Measurements from ENCODE around the gene RHOC.

The RHOC gene

DNA sequence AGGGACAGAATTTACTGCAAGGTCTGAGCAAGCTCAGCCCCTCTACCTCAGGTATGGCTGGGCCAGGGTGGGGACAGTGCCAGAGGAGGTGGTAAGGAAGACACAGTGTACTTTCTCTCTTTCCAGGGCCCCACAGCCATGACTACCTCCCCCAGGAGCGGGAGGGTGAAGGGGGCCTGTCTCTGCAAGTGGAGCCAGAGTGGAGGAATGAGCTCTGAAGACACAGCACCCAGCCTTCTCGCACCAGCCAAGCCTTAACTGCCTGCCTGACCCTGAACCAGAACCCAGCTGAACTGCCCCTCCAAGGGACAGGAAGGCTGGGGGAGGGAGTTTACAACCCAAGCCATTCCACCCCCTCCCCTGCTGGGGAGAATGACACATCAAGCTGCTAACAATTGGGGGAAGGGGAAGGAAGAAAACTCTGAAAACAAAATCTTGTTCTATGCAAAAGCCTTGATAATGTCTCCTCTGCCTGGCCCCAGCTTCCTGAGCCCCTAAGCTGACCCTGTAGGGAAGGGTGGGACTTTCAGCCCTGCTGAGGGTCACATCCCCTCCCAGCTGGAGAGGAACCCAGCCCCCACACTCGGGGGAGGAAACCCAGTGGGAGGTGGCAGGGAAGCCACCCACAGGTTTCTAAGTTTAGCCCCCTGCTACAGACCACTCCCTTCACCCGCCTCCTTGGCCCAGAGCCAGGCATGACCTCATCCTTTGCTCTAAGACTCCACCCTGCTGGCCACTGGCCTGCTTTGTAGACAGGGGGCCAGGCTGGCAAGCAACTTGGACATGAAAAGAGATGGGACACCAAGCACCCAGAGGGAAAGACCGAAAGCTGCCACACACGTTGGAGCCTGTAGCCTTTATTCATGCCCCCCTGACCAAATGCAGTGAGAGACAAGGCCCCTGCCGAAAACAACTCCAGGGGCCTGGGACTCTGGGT lies 6.4 kb downstream of the RHOC start:
- peak; percentile 62 for DNase-seq

DNA sequence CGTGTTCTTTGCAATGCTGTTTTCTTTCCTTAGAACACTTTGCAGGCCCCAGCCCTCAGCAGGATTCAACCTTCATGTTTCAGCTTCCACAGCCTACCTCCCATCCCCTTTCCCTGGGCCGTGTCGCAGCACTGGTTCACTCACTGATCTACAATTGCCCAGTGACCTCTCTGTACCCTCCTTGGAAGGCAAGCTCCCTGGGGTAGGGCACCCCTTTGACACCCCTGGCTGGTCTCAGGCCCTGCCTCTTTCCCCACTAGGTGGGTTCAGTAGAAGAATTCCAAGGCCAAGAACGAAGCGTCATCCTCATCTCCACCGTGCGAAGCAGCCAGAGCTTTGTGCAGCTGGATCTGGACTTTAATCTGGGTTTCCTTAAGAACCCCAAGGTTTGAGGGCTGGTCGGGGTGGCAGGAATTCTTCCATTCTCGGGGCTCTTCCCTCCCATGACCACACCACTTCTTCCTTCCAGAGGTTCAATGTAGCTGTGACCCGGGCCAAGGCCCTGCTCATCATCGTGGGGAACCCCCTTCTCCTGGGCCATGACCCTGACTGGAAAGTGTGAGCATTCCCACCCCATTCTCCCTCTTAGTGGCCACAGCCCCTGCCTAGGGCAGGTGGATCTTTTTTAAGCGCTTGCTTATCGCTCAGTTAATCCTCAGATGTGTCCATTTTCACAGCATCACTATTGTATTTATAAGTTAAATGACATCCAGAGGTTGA lies 7.3 kb downstream of the RHOC start:
- DNase-seq: no peak

DNA sequence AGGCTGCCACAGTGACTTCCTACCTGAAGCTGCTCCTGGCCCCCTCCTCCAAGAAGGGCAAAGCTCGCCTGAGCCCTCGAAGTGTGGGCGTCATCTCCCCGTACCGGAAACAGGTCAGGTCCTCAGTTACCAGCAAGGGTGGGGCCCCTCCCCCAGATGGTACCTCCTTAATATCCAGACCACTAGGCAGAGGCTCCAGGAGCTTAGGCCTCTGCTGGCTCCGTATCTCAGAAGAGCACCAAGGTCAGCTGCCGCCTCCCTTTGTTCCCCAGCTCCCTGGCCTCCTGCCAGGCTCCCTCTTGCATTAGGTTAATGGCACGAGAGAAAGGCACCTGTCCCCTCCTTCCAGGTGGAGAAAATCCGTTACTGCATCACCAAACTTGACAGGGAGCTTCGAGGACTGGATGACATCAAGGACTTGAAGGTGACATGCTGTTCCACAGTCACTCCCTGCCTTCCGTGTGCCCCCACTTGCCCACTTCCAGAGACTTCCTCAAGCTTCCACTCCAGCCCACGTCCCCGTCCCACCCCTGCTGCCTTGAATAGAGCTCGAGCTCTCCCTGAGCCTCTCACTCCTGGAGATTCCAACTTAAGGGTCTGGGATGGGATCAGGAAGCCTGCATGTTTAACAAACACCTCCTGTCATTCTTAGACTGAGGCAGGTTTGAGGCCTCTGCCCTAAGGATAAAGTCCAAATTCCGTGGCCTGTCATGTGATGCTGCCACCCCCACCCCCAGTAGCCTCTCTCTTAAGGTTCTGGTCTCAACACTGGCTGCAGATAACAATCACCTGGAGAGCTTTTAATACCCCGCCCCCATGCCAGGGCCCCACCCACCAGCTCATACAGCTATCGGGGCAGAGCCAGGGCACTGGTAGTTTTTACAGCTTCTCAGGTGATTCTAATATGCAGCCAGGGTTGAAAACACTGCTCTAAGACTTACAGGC lies 8.3 kb downstream of the RHOC start:
- no peak for DNase-seq

DNA sequence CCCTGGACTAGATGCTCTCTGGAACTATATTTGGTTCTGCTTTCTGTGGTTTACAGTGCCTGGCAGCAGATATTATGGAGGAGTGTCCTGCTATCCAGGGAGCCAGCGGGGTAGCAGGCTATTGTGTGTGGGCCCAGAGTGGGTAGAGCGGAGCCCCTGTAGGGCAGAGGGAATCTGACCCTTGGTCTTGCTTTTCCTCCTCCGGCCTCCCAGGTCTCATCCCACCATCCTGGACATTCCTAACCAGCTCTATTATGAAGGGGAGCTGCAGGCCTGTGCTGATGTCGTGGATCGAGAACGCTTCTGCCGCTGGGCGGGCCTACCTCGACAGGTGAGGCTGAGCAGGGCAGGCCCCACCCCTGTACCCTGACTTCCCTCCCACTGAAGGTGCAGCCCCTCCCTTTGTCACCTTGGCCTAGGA lies 9.1 kb downstream of the RHOC start:
- no peak for DNase-seq

DNA sequence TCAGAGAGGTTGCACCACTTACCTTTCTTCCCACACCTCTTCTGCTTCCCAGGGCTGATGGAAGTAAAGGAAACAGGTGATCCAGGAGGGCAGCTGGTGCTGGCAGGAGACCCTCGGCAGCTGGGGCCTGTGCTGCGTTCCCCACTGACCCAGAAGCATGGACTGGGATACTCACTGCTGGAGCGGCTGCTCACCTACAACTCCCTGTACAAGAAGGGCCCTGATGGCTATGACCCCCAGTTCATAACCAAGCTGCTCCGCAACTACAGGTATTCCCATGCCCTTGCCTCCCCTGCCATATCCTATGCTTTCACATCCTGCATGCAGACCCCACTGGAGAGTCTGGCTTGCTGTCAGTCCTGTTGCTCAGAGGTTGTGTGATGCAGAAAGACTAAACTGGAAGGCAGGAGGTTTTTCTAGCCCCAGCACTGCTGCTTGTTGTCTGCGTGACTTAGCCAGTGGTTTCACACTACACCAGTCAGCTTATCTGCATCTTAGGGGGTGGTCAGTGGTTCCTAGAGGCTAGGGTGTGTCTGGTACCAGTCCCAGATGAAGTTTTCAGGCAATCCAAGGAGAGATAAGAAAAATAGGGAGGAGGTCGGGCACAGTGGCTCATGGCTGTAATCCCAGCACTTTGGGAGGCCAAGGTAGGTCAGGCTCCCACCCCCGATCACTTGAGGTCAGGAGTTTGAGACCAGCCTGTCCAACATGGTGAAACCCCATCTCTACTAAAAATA lies 10.2 kb downstream of the RHOC start:
- no peak for DNase-seq

DNA sequence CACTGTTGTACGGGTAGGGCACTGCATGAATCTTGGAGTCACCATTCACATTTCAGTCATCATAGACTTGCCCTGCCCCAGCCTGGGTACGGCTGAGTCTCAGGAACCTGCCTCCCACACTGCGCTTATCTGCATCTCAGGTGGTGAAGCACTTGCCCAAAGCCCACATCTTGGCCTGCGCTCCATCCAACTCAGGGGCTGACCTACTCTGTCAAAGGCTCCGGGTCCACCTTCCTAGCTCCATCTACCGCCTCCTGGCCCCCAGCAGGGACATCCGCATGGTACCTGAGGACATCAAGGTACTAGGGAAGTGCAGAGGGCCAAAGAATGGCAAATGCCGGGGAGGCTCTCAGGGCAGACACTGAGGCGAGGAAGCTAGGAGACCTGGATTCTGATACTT lies 11.7 kb downstream of the RHOC start:
- DNase-seq: no peak

DNA sequence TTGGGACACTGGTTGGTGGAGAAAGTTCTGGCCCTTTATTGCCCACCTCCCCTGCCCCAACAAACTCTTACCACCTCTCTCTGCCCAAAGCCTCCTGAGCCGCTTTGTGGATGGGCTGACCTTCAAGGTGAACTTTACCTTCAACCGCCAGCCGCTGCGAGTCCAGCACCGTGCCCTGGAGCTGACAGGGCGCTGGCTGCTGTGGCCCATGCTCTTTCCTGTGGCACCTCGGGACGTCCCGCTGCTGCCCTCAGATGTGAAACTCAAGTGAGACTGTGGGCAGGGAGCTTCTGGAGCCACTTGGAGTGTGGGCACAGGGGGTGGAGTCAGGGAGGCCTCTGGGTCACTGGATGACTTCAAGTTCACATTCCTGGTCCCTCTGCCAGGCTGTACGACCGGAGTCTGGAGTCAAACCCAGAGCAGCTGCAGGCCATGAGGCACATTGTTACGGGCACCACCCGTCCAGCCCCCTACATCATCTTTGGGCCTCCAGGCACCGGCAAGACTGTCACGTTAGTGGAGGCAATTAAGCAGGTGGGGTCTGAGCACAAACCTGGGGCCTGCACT lies 12.5 kb downstream of the RHOC start:
- DNase-seq: no peak

DNA sequence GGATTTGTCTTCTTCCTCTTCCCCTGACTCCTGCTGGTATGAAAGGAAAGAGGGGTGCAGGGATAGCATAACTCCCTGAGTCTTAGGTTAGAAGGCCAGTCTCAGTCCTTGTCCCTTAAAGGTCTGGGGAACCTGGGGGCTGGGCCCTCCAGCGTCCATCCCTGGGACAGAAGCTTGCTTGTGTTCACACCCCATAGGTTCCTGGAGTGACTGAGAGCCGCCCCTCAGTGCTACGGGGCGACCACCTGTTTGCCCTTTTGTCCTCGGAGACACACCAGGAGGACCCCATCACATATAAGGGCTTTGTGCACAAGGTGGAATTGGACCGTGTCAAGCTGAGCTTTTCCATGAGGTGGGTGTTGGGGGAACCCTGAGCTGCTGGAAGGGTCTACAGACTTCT lies 13.1 kb downstream of the RHOC start:
- no peak for DNase-seq

DNA sequence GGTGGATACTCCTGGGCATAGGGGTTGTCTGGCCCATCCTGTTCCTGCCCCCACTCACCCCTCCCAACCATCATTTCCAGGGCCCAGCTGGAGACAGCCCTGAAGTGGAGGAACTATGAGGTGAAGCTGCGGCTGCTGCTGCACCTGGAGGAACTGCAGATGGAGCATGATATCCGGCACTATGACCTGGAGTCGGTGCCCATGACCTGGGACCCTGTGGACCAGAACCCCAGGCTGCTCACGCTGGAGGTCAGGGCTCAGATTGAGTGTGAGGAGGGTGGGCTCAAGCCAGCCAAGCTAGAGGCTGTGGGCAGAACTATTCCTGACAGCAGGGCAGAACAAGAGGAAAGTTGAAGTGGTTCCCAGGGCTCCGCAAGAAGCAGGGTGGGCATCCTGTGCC lies 14.2 kb downstream of the RHOC start:
- no peak for DNase-seq

DNA sequence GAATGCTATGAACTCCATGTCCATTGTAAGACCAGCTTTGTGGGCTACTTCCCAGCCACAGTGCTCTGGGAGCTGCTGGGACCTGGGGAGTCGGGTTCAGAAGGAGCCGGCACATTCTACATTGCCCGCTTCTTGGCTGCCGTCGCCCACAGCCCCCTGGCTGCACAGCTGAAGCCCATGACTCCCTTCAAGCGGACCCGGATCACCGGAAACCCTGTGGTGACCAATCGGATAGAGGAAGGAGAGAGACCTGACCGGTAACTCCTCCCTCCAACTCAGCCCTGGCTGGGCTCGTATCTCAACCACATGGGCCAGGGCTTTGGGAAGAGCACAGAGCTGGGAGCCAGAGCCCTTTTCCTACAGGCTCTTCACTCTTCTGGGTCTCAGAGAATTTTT lies 17.1 kb downstream of the RHOC start:
- DNase-seq: no peak

DNA sequence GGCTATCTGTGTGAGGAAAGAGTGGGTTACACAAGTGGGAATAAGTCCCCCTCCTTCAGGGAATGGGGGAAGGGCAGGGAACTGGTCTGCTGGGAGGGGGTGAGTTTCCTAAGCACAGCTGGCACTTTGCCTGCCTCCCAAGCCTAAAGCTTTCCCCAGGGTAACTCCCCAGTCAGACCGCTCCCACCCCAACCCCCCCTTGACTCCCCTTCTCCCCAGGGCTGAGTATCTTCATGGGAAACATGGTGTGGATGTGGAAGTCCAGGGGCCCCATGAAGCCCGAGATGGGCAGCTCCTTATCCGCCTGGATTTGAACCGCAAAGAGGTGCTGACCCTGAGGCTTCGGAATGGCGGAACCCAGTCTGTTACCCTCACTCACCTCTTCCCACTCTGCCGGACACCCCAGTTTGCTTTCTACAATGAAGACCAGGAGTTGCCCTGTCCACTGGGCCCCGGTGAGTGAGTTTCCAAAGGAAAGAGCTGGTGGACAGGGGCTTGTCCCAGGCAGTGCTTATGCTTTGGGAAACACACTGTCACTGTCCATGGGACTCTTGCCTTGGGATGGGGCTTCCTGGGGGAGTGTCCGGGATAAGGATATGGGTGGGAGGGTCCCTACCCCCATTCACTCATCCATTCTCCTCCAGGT lies 17.6 kb downstream of the RHOC start:
- no peak for DNase-seq

DNA sequence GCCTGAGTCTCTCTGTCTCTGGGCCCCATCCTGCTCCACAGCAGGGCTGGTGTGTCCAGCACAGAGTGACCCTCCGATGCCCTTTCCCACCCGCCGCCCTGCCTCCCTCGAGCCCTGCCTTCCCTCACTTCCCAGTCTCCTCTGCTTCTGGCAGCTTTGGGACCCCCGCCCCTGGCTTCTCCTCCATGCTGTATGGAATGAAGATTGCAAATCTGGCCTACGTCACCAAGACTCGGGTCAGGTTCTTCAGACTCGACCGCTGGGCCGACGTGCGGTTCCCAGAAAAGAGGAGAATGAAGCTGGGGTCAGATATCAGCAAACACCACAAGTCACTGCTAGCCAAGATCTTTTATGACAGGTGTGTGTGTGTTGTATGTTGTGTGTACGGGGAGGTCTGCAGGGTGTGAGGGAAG lies 18.1 kb downstream of the RHOC start:
- no peak for DNase-seq

DNA sequence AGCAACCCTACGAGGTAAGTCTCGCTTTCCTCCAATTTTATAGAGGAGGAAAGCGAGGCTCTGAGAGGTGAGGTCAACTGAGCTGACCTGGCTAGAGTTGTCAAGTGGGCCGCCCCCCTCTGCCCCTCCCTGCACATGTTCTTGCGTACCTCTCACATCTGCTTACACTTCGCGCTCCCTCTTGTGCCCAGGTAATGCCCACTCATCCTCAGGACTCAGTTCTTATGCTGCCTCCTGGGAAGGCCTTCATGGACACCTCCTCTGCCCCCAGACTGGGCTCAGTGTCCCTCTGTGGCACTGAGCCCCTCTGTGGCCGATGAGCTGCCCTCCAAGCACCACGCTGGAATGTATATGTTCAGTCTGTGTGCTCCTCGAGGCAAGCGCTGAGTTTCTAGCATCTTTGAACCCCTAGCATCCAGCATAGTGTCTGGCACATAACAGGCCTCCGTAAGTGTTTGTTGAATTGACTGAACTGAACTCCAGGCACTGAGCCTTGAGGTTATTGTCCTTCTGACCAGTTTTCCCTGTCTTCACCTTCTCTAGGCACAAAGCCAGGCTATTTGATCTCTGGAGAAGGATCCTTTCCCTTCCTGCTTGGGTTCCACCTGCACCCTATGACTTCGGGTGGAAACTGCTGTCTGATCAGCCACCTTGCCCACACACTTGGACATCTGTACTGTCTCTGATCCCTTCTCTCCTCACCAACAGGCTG lies 19.0 kb downstream of the RHOC start:
- DNase-seq: no peak

DNA sequence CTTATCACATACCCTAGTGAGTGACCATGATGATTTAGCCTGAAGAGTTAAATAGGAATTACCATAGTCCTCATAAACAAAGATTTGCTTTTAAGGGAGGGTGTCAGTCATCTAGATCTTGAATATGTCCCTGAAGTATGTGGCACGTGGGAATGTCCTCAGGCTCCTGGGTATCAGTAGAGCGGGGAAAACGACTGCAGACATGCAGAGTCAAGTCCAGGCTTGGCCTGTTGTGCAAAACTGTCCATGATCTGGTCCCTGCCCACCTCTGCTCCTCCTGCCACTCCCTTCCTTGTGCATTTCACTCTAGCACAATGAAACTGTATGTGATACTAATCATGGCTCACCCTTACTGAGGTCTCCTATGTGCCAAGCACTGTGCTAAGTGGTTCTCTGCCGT lies 19.6 kb downstream of the RHOC start:
- DNase-seq: no peak

DNA sequence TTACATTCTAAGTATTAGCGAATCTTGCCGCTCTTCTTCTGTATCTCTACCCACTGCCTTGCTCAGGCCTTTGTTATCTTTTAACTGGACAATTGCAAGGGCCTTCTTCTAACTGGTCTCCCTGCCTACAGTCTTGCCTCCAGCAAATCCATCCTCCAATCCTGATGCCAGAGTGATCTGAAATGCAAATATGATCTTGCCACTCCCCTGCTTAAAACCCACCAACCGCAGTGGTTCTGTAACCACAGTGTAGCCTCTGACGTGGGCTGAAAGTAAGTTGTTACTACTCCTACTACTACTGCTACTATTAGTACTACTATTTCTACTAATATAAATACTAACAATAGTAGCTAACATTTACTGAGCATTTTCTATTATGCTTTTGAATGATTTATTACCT lies 20.1 kb downstream of the RHOC start:
- DNase-seq: no peak

DNA sequence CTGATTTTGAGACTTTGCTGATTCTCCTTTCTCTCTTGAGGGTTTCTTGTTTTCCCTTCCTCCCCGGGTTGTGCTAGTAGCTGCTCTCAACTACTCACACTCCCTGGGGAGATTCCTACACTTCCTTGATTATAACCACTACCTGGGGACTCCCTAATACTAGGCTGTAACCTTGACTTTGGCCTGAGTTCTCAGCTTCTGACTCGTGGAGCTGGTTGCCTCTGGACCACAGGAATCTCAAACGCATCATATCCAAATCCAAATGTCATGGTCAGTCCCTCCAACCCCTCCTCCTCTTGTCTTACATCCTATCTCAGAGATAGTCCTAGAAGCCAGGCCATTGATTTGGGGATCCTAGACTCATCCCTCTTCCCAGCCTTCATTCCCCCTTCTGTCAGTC lies 20.5 kb downstream of the RHOC start:
- no peak for DNase-seq

DNA sequence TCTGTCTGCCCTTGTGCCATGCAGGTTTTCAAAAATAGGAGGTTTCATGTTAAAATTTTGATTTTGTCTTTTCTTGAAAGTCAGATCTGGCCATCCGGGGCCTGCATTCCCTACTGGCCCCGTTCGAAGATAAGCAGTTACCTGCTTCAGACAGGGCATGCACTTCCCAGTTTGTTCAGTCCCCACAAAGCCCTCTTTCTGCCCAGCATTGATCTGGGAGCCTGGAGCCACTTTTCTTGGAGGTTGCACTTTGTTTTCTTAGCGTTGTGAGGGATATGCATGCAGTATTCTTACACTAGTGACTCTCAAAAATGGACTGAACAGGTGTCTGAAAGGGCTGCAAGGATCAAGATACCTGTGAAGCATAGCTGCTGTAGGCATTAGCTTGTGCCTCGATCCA lies 21.0 kb downstream of the RHOC start:
- DNase-seq: no peak

DNA sequence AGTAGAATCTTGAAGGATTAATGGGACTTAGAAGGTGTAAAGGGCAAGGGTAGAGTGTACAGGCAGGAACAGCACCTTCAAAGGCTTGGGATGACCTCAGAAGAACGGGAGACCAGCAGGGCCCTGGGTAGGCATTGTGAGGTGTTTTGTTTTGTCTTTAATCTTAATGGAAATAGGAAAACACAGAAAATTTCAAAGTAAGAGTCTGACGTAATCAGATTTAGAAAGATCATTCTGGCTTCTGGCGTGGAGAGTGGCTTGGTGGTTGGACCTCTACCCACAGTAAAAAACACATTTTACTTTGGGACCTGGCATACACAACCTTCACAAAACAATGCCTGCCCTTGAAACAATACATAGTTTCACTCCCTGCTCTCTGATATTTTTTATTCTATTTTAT lies 28.3 kb downstream of the RHOC start:
- DNase-seq: no peak

DNA sequence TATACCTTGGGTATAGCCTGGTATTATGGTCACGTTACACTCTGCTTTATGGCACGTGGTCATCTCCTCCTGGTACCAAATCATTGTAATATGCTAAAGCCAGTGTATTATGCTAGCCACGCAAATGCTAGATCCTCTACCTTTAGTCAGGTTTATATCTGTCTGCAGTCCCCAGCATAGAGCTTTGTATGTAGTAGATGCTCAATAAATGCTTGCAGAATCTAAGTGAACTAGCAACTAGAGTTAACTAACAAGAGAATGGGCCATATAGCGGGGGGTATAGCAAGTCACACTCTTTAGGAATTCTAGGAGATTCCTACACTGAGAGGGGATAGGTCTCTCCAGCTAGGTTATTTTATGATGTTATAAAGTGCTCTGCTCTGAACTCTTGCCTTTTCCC lies 29.4 kb downstream of the RHOC start:
- no peak for DNase-seq

DNA sequence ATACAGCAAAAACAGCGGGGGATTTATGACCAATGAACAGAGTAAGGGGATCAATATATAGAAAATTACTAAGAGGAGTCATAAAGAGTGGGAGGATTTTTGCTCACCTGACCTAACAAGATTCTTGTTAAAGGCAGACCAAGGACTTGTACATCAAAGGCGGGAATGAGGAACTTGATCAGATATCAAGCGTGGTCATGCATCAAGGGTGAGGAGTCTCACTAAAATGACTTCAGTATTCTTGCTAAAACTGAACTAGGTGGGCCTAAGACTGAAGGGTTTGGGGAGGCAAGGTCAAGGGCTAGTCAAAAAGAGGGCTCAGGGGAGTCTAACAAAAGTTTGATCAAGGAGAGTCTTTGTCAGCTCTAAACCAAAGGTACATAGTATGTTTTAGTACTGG lies 30.4 kb downstream of the RHOC start:
- DNase-seq: no peak
